Left forelimb (tissue), 1 donor: ENCODE data around the gene CNN1.
"Not testable (repeated sequence)": the region's sequence is repeated elsewhere in the genome, so short reads cannot be mapped to it uniquely, and the experiment has no call there.

Experiments
- DNase-seq: peaks from one replicate; pipeline ENCODE4 v3.0.0-alpha.2; 2018; ENCODE audit warnings: low spot score

Gene CNN1

DNA sequence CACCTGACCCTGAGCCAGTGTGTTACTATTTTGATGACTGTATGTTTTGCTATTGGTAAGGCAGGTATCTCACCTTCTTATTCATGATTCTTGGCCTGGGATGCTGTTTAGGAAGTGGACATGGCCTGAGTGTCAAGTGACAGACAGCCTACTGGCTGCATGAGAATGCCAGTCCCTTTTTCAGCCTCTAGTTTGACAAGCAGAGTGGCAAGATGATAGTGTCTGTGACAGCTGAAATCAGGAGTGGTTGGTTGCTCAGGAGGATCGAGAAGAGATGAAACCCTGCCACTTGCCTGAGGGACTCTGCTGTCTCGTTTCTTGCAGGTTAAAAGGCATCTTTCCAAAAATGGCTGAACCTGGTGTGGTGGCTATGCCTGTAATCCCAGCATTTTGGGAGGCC is 27.5 kb downstream of the CNN1 start:
- no peak for DNase-seq

DNA sequence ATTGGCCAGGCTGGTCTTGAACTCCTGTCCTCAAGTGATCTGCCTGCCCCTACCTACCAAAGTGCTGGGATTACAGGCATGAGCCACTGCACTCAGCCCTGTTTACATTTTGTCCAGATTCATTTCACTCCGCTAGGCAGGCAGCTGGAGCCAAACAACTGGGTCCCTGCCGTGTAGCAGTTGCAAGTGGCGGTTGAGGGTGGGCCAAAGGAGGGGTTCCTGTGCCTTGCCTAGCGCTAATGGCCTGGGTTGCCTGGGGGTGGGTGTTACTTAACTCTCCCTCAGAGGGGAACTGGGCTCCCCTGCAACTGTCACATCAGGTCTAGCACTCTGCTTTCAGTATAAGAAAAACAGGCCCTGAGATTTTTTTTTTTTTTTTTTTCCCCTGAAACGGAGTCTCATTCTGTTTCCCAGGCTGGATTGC is 31.4 kb downstream of the CNN1 start:
- DNase-seq = no peak

DNA sequence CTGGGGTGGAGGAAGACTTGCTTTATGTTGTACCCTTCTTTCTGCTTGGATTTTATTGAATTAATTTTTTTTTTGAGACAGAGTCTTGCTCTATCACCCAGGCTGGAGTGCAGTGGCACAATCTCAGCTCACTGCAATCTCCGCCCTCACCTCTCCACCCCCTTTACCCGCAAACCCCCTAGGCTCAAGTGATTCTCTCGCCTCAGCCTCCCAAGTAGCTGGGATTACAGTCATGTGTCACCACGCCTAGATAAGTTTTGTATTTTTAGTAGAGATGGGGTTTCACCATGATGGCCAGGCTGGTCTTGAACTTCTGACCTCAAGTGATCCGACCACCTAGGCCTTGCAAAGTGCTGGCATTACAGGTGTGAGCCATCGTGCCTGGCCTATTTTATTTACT is 34.7 kb downstream of the CNN1 start:
- not testable (repeated sequence) for DNase-seq

DNA sequence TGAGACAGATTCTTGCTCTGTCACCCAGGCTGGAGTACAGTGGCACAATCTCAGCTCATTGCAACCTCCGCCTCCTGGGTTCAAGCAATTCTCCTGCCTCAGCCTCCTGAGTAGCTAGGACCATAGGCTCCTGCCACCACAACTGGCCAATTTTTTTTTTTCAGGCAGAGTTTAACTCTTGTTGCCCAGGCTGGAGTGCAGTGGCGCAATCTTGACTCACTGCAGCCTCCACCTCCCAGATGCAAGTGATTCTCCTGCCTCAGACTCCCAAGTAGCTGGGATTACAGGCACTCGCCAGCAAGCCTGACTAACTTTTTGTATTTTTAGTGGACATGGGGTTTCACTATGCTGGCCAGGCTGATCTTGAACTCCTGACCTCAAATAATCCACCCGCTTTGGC is 35.1 kb downstream of the CNN1 start:
- not testable (repeated sequence) for DNase-seq

DNA sequence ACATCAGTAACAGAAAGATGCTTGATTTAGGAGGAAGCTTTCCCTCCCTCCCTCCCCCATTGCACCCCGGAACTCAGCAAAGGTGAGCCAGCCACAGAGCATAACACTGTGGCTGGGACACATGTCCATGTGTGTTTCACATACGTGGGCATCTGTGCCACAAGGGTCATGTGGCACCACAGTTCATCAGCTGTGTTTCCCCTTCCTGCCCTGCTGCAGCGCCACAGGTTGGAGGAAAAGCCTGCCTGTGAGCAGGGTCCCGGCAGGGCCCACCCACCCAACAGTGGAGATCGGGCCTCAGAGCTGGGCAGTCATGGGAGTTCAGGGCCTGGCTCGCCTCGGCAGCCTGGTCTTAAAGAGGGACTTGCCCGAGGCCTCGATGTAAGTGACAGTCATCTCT is 36.0 kb downstream of the CNN1 start:
- DNase-seq = no peak

DNA sequence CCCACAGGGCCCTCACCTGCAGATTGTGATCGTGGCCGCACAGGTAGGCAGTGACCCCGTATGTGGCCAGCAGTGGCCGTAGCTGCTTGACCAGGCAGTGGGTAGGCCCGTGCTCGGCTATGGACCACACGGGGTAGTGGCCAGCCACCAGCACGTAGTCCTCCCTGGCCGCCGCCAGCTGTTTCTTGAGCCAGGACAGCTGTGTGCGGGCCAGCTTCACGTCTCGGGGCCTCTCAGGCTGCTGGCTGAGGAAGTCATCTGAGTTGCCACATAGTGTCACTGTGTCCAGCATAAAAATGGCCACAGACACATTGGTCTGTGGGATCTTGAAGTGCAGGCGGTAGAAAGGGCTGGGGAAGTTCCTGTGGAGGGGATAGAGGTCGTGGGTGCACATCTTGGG is 37.6 kb downstream of the CNN1 start:
- DNase-seq = no peak

DNA sequence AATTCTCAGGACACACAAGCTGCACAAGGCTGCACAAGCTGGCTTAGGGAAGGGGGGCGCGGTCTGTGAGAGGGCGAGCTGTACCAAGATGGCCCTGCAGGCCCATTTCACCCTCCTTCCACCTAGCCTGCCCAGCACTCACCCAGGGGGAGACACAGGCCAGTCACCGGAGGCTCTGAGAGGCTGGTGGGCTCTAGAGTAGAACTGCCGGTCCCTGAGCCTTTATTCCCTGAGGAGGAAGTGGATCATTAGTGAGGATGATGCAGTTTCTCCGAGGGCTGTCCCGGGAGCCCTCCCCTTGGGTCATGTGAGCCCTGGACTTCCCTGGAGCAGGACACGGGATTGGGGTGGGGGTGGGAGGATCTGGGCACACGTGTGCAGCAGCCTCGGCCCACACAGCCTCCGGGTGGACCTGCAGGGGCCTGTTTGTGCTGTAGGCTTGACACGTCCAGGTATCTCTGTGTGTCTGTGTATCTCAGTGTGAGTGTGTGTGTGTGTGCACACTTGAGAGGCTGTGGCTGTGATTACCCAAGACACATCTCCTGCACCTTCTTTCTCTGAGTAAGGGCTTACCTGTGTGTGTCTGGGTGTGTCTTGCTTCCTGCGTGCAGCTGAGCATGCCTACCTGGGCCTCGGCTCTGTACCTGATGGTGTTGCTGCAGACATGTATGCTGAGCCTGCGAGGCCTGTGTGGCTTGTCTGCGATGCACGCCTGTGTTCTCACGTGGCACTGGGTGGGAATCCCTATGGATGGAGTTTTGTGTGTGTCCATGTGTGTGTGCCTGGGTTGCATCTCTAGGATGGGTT is 39.0 kb downstream of the CNN1 start, which contains the start of gene ACP5:
ACP5 (minus strand) TSS at position 195 of the 807 bp plus-strand sequence. CDS start 328 bp downstream, outside the sequence.
- DNase-seq = no peak

DNA sequence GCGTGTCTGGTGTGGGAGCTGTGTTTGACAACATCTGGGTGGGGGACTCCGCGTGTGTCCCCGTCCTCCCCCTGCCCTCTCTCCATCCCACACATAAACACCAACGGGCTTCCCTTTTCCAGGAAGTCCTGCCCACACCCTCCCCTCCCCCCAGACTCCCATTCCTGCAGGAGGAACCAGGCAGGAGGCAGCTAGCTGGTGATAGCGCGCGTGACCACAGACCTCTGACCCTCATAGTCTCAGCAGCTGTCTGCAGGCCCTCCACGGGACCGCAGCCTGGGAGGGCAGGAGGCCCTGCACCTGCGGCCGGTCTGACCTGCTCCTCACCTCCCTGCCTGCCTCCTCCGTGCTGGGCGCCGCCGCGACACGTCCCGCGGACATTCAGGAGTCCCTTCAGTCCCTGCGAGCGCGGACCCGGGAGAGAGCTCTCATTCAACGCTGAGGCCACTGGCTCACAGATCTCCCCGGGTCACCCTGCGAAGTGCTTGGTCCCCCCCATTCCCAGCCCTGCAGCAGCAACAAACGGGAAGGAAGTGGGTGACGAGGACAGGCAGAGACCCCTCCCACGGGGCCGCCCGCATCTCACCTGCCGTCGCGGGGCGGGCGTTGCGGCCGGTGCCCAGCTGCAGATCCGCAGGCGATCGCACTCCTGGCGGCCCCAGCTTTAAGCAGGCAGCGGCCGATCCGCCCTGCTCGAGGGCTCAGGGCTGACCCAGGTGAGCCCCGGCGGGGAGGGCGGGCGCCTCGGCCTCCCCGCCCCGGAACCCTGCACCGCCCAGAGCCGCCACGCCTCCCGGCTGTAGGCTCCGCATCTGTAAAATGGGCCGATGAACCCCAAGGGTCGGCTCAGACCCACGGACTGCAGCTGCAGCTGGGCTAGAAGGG is 39.8 kb downstream of the CNN1 start:
- no peak for DNase-seq

DNA sequence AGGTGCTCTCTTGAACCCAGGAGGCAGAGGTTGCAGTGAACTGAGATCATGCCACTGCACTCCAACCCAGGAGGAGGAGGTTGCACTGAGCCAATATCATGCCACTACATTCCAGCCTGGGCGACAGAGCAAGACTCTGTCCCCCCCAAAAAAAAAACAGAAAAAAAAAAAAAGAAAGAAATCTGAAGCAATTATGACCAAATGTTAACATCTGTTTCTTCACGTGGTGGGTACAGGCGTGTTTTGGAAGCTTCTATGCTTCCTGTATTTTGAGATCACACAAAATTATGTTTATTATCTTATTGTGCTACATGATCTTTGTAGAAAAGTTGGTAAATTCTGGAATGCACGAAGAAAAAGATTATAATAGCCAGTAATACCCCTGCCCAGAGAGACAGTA is 41.5 kb downstream of the CNN1 start:
- DNase-seq = no peak

DNA sequence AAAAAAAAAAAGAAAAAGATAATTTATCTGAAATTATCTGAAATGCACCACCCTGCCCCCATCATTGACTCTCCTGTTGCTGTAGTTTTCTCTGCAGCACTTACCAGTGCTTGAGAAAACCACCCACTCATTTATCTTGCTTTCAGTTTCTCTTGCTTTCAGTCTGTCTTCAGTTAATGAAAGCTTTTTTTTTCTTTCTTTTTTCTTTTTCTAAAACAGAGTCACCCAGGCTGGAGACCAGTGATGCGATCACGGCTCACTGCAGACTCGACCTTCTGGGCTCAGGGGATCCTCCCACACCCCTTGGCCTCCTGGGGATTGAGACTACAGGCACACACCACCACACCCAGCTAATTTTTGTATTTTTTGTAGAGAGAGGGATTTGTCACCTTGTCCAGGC is 43.1 kb downstream of the CNN1 start:
- DNase-seq = no peak

DNA sequence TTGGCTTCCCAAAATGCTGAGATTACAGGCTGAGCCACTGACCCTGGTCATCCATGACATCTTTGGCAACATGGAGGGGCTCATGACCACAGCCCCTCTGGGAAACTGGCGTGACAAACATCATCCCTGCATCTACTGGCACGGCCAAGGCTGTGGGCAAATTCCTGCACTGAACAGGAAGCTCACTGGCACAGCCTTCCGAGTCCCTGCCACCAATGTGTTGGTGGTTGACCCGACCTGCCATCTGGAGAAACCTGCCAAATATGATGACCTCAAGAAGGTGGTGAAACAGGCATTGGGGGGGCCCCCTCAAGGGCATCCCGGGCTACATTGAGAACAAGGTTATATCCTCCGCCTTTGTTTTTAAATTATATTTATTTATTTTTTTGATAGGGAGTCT is 47.7 kb downstream of the CNN1 start:
- no peak for DNase-seq

DNA sequence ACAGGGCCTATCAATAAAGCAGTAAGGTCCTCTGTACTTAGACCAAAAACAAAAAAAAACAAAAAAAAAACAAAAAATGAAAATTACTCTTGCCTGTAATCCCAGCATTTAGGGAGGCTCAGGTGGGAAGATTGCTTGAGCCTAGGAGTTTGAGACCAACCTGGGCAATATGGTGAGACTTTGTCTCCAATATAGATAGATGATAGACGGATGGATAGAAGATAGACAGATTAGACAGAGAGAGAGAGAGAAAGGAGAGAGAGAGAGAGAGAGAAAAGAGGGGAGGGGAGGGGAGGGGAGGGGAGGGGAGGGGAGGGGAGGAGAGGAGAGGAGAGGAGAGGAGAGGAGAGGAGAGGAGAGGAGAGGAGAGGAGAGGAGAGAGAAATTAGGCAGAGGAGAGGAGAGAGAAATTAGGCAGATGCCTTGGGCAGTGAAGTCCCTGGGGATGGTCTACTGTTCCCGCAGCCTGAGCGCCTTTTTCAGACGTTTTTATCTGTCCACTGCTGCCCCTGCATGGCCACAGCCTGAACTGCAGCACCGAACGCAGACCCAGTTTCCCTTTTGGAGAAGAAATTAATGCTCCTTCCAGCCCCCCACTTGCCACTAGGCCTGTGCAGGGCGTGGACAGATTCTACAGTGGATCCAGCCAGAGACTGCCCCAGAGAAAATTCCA is 48.8 kb downstream of the CNN1 start:
- peak; percentile 86 for DNase-seq

DNA sequence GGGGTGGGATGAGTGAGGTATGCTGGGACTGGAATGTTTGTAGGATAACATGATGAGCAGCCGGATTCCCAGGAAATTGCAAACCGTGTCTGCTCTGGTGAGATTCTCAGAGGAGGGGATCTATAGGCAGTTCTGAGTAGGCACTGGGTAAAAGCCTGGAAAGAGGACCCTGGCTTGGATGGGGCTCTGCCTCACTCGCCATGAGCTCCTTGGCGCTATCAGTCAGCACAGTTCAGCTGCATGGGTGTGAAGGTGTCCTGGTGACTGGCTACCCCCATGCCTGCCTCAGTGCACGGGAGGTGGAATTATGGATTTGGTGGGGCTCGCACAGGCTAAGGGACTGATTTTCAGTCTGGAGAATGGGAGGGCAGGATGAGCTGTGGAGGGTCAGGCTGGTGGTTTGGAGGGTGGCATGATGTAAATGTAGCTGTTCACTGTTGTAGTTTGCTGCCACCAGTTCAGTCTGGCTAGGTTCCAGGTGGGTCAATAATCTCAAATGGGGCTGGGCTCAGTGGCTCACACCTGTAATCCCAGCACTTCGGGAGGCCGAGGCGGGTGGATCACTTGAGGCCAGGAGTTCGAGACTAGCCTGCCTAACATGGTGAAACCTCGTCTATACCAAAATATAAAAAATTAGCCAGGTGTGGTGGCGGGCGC is 49.5 kb downstream of the CNN1 start:
- DNase-seq = no peak

DNA sequence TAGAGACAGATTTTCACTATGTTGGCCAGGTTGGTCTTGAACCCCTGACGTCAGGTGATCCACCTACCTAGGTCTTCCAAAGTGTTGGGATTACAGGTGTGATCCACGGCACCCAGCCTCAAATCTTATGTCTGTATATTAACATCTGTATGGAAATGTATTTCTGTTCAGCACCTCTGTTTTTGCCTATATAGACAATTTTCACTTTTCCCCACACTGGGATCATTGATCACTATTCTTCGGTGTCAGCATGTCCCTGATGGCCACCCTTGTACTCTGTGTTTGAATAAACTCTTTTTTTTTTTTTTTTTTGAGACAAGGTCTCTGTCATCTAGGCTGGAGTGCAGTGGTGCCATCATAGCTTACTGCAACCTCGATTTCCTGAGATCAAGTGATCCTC is 55.4 kb downstream of the CNN1 start:
- no peak for DNase-seq

DNA sequence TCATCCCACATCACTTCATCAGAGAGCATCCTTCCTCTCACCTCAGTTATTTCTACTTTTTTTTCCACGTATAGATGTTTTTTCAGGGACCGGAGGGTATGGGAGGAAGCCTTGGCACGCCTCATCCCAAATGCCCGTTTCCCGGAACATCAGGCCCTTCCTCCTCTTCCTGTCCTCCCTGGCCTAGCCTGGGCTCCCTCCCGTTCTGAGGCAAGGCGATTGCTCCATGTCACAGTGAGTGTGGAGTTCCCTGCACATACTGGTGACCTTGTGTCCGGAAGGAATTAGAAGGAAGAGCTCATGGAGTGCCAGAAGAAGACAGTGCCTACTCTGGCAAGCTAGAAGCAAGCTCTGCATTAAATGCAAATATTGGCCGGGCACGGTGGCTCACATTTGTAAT is 57.5 kb downstream of the CNN1 start:
- DNase-seq = no peak

DNA sequence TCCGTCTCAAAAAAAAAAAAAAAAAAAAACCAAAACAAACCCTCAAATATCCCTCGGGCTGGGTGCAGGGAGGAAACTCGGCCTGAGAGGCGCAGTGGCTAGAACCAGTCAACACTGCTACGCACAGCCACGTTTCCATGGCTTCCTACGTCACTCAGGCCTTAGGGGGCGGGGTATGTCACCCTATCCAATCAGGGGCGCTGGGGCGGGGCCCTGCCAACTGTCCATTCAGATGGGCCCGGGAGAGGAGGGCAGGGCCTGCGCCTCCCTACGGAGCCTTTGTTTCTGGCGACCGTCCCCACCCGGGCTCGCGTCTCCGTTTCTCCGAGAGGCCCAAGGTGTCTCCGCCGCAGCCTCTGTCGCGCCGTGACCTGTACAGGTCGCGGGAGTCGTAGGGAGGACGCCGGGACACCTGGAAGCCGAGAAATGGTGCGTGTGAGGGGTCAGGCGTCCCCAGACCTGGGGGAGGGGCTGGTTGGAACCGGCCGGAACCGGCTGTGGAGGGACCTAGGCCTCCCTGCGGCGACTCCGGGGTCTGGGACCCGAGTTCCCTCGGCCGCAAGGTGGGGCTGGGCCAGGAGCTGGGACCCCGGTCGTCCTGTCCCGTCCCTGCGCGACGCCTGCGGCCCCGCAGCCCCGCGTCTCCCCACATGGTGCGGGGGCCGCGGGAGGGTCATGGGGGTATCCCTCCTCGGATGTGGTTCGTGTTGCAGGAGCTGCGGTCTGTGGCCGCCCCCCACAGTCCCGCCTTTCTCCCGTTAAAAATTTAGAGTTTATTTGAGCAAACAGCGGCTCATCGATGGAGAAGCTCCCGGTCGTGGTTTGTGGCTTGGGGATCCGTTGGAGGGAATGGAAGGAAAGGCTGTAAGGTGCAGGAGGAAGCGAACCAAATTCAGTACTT is 58.8 kb downstream of the CNN1 start, which contains the start of gene ZNF627:
ZNF627 (plus strand) TSS at position 282 of the 901 bp plus-strand sequence; CDS start at position 427, 145 bp downstream.
- DNase-seq = peak; percentile 99

DNA sequence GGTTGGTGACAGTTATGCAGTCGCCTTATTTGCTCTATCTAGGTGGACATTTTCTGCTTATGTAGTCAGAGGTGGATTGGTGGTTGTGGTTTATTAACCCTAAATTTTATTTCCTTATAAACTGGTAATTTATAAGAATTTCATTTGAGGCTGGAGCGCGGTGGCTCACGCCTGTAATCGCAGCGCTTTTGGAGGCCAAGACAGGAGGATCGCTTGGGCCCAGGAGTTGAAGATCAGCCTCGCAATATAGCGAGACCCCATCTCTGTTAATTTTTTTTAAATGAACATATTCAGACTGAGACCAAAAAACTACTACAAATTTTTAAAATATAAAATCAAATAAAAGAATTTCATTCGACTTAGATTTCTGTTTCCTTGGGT is 59.4 kb downstream of the CNN1 start:
- no peak for DNase-seq

DNA sequence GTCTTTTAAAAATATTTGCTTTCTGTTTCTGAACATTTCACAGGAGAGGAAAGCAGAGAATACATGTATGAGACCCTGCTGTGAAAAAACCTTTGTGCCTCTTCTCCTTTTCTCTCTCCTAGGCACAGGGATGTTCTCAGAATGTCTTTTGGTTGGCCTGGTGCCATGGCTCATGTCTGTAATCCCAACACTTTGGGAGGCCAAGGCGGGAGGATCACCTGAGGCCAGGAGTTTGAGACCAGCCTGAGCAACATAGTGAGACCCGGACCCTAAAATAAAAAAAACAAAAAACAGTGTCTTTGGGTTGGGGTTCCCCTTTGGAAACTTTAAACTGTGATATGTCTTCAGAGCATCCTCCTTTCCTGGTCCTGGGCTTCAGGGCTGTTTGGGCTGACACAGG is 60.1 kb downstream of the CNN1 start:
- DNase-seq = no peak

DNA sequence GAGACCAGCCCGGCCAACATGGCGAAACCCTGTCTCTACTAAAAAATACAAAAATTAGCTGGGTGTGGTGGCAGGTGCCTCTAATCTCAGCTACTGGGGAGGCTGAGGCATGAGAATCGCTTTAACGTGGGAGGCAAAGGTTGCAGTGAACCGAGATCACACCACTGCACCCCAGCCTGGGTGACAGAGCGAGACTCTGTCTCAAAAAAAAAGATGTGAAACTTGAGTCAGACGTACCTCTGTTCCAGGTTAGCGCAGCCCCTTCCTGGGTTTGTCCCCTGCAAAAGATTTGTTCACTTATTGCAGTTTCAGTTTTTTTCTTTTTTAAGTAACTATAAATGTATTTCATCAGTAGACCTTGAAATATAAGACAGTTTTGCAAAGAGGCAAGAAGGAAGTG is 61.1 kb downstream of the CNN1 start:
- DNase-seq = not testable (repeated sequence)
